ENCODE measurements around the gene NR3C2. TPM values are rescaled to one million over a fixed set of nuclear protein-coding genes. Genes with fewer than 3 reads are reported as not detected.

Gene NR3C2
- polyA plus RNA-seq, 1 of the 3 experiments (the other 2 are of a cell fraction), result 0.02 TPM

DNA sequence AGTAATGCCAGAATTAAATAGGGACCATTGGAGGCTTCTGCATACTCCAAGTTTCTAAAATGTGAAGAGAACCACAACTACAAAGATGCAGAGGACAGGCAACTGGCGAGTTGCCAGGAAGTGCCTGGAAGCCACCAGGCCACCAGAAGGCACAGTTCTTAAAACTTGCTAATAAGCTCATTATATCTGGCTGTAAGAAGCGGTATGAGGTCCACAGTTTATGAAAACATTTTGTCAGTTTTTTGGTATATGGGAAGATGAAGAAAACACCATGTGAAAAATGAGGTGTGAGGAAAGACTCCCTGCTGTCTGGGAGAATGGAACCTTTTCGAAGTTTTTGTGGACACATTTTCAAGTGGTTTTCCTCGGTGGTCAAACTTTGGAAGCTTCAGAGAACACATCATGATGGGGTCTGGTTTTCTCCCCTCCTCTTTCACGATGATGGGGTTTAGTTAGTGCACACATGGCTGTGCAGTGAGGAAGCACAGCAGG lies 202.7 kb downstream of the NR3C2 start:
- Histone ChIP-seq H3K27me3 (ENCODE audit: insufficient read depth) (no peaks in the 10 kb centered on the region), H3K4me2 (no peak overlapping the region), H3K9me2 (no peaks in the 10 kb centered on the region), H3K79me2 (ENCODE audit: insufficient read depth) (no peaks in the 10 kb centered on the region), H3K9ac (no peak overlapping the region), H3K9me3 (no peaks in the 10 kb centered on the region), H3K36me3 (replicated peaks in 1 of 2; ENCODE audit: control insufficient read depth in 1 of 2, insufficient read depth in 2 of 2, low read length in 1 of 2) (no peaks in the 10 kb centered on the region), H2AFZ (ENCODE audit: low read depth) (no peak overlapping the region), H3K27ac (ENCODE audit: low read depth in 2 of 2, low read length in 1 of 2) (no peak overlapping the region), H3K4me1 (ENCODE audit: control insufficient read depth in 1 of 2, insufficient read depth in 2 of 2, low read depth in 1 of 2, low read length in 1 of 2) (peaks cover 0 to 3% of the 10 kb centered on the region in 2 experiments; a peak in 1 of 4 replicates), H4K20me1 (ENCODE audit: insufficient read depth) (no peaks in the 10 kb centered on the region), H3F3A (replicated peaks; ENCODE audit: insufficient read depth) (no peaks in the 10 kb centered on the region), H3K4me3 (ENCODE audit: low read depth in 2 of 2, low read length in 1 of 2) (no peak overlapping the region)
- WGBS (ENCODE audit: low lambda C conversion rate), result 24% methylated on average over 5 of the region's 5 CpGs
- no peak for DNase-seq
- POLR2A ChIA-PET, result no interaction called here
- TF ChIP-seq NRF1 (IDR thresholded peaks at IDR 0.05; ENCODE audit: low read depth, low read length) (no peak), GABPA (IDR thresholded peaks at IDR 0.05; ENCODE audit: low read depth) (no peak), TAF1 (IDR thresholded peaks at IDR 0.05; ENCODE audit: borderline replicate concordance, low read depth, low read length) (no peak), FOXM1 (IDR thresholded peaks at IDR 0.05; ENCODE audit: low read depth) (no peak), RFX5 (IDR thresholded peaks at IDR 0.05; ENCODE audit: low read length) (no peak), RCOR1 (IDR thresholded peaks at IDR 0.05; ENCODE audit: low read length) (no peak), JUND (IDR thresholded peaks at IDR 0.05) (no peak), EP300 (IDR thresholded peaks at IDR 0.05; ENCODE audit: borderline replicate concordance in 1 of 2, low read depth in 1 of 2, low read length in 1 of 2) (no peak), ELF1 (IDR thresholded peaks at IDR 0.05) (no peak), SIN3A (IDR thresholded peaks at IDR 0.05; ENCODE audit: borderline replicate concordance, low read depth, low read length) (no peak)
- TF ChIP-seq, protein P1, sequence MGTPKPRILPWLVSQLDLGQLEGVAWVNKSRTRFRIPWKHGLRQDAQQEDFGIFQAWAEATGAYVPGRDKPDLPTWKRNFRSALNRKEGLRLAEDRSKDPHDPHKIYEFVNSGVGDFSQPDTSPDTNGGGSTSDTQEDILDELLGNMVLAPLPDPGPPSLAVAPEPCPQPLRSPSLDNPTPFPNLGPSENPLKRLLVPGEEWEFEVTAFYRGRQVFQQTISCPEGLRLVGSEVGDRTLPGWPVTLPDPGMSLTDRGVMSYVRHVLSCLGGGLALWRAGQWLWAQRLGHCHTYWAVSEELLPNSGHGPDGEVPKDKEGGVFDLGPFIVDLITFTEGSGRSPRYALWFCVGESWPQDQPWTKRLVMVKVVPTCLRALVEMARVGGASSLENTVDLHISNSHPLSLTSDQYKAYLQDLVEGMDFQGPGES (IDR thresholded peaks at IDR 0.05; ENCODE audit: low read depth, low read length), result no peak
- TF ChIP-seq, protein P2, sequence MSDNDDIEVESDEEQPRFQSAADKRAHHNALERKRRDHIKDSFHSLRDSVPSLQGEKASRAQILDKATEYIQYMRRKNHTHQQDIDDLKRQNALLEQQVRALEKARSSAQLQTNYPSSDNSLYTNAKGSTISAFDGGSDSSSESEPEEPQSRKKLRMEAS (IDR thresholded peaks at IDR 0.05; ENCODE audit: low read depth), result no peak
- TF ChIP-seq, protein P3, sequence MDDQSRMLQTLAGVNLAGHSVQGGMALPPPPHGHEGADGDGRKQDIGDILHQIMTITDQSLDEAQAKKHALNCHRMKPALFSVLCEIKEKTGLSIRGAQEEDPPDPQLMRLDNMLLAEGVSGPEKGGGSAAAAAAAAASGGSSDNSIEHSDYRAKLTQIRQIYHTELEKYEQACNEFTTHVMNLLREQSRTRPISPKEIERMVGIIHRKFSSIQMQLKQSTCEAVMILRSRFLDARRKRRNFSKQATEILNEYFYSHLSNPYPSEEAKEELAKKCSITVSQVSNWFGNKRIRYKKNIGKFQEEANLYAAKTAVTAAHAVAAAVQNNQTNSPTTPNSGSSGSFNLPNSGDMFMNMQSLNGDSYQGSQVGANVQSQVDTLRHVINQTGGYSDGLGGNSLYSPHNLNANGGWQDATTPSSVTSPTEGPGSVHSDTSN (IDR thresholded peaks at IDR 0.05), result no peak
- TF ChIP-seq, protein P4, sequence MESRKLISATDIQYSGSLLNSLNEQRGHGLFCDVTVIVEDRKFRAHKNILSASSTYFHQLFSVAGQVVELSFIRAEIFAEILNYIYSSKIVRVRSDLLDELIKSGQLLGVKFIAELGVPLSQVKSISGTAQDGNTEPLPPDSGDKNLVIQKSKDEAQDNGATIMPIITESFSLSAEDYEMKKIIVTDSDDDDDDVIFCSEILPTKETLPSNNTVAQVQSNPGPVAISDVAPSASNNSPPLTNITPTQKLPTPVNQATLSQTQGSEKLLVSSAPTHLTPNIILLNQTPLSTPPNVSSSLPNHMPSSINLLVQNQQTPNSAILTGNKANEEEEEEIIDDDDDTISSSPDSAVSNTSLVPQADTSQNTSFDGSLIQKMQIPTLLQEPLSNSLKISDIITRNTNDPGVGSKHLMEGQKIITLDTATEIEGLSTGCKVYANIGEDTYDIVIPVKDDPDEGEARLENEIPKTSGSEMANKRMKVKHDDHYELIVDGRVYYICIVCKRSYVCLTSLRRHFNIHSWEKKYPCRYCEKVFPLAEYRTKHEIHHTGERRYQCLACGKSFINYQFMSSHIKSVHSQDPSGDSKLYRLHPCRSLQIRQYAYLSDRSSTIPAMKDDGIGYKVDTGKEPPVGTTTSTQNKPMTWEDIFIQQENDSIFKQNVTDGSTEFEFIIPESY (IDR thresholded peaks at IDR 0.05; ENCODE audit: borderline replicate concordance, low read depth), result no peak
- CTCF ChIA-PET, result no interaction called here

Measured in SK-N-SH (cell line).